HG03139 (cell line): ENCODE data around the gene ICA1.

Source experiments
- ATAC-seq: cut with Tn5 transposase; IDR thresholded peaks from one replicate; pipeline ENCODE4 v1.9.1; 2021; ENCODE audit not compliant: unreplicated experiment

ICA1 gene

DNA sequence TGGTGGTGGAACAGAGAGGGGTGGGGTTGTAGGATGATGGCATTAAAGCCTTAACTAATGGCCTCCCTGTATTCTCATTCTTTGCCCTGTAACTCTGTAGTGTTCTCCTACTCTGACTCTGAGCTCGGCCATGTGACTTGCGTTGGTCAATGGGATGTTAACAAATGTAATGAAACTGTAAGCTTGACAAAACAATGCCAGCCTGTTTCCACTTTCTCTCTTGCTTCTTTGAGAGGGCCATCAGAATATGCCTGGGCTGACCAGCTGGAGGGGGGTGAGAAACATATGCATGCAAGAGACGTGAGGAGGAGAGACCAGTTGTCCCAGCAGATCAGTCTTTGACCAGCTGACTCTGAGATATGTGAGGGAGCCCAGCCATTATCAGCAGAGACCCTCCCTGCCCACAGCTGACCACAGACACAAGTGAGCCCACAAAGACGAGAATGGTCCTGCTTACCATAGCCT is 100.6 kb downstream of the ICA1 start:
- ATAC-seq = no peak

DNA sequence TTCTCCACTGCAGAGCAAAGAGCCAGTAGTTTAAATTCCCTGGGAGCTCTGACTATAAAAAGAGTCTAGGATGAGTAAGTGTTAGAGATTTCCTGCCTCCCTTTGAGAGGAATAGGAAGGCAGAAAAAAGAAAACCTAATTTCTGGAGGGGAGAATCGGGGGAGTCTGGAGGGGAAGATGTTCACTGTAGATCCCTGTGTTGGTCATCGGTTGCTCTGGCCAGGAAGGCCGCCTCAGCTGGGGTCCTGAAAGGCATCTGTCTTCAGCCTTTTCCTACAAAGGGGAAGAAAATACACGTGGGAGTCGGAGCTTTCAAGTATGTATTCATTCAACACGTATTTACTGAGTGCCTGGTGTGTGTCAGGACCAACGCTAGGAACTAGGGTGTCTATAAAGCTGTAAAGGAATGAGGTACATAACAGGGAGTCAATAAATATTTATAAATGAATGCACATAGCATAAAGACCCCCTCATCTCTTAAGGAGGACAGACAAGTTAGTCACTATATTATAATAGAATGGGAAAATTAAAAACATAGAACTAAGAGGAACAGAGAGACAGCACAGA is 101.1 kb downstream of the ICA1 start:
- ATAC-seq = no peak

DNA sequence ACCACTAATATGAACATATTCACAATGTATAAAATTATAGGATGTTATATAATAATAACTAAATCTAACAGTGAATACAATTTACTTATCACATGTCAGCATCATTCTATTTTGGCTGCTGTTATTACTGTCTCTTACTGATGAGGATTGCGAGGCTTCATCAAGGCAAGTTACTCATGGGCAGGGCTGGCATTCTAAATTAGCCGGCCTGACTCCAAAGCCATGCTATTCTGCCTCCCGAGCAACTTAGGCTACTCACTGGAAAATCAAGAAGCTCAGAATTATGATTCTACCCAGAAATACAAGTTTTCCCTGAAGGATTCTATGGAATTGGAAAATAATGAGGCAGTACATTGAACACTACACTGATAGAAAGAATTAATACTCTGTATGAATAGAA is 101.7 kb downstream of the ICA1 start:
- no peak for ATAC-seq

DNA sequence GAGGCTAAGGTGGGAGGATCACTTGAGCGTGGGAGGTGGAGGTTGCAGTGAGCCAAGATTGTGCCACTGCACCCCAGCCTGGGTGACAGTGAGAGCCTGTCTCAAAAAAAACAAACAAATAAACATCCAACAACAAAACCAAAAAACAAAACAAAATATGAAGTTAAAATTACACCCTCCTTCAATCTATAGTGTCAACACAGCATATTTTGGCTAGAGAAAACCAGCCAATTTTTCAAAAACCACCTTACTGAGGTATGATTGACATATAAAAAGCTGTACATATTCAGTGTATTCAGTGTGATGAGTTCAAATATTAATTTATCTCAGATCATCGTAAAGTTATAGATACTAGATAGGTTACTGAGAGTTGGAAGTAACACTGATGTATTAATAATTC is 102.4 kb downstream of the ICA1 start:
- ATAC-seq = no peak

DNA sequence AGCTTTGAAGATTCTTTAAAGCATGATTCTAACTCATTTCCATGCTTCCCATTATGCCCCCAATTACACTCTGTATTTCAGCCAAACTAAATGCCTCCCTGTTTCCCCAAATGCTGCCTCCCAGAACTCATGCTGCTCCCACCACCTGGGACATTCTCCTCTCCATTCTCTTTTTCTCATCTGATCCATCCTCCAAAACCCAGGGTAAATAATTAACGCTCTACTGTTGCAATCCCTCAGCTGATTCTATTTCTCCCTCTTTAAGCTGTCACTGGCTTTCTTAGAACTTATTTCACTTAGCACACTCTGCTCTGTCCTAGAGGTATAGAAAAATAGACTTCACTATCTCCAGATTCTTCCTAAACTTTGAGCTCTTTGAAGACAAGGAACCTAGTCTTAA is 104.7 kb downstream of the ICA1 start:
- no peak for ATAC-seq

DNA sequence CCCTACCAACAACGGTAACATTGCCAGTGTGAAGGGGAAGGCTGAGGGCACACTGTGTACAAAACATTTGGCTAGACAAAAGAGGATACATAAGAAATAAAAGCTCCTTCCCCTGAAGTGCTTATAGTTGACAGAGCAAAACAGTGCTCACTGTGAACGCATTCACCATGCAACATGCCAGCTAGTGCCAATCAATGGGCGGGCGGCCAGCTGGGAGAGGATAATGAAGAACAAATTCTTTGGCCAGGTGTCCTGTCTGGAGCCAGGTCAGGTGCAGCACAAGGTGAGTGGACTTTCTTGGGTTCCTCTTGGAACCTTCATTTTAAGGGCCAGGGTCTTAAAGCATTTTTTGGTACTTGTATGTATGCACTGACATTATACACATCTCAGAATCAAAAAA is 106.1 kb downstream of the ICA1 start:
- no peak for ATAC-seq

DNA sequence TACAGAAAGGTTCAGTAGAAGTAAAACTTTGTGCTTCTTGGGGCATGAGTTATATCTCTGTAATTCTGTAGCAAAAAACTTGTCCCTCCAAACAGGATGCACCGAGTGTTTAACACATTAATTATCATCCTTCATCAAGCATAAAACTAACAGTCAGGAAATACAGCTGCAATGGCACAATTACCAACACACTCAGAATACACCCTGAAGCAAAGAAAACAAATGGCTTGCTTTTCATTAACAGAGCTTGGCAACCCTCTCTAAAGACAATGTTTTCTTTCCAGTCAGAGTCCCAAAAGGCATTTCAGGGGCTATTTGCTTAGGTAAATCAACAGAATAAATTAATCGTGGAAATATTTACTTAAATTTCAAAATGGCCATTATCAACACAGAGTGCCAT is 107.7 kb downstream of the ICA1 start:
- ATAC-seq = no peak

DNA sequence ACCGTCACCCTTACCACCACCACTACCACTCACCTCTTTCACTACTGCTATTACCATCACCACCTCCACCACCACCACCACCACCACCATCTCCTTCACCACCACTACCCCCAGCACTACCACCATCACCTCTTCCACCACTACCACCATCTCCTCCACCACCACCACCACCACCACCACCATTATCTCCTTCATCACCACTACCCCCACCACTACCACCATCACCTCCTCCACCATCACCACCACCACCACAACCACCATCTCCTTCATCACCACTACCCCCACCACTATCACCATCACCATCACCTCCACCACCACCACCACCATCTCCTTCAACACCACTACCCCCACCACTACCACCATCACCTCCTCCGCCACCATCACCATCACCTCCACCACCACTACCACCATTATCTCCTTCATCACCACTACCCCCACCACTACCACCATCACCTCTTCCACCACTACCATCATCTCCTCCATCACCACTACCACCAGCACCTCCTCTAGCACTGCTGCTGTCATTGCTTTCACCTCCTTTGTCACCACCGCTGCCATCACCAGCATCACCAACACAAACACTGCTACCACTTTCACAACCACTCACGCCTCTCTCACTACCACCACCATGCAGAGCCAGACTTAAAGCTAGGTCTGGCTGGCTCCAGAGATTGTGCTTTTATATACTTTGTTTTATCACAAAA is 109.3 kb downstream of the ICA1 start:
- no peak for ATAC-seq

DNA sequence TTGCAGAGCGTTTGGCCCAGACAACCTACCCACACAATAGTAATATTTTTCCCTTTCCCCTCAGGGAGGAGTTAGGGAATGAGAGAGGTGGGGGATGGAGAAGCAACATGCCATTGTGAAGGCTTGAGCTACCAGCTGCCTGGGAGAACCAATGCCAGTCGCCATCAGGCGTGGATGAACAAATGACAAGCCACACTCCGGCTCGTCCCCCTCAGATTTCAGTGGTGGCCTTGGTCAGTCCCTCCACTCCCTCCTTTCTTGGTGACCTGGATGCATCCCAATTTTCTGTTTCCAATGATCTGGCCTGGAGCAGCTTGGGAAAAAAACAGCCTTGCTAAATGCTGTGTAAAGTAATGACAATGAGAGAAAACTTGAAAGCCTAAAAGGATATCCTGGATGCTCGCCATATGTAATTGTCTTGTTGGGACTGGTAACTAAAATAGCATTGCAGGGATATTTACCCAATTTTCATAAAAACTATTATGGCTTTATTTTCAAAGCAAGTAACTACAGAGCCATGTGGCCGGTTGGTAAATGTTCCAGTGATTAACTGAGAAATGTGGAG is 110.7 kb downstream of the ICA1 start:
- ATAC-seq = no peak

DNA sequence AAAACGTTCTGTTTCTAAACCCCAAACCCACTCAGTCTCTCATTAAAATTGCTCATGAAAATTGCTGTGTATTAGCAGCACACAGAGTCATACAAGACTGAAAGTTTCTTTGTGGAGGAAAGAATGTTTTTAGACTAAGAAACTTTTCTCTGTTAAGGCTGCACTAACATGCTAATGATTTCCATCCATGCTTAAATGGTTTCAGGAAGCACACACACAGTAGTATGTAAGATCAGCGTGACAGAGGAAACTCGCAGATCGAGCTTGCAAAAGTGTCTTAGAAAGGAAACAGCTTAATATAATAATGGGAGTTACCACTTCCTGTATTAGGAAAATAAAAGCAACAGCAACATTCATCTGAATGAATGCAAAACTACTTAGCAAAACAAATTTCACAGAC is 112.7 kb downstream of the ICA1 start:
- ATAC-seq = no peak

DNA sequence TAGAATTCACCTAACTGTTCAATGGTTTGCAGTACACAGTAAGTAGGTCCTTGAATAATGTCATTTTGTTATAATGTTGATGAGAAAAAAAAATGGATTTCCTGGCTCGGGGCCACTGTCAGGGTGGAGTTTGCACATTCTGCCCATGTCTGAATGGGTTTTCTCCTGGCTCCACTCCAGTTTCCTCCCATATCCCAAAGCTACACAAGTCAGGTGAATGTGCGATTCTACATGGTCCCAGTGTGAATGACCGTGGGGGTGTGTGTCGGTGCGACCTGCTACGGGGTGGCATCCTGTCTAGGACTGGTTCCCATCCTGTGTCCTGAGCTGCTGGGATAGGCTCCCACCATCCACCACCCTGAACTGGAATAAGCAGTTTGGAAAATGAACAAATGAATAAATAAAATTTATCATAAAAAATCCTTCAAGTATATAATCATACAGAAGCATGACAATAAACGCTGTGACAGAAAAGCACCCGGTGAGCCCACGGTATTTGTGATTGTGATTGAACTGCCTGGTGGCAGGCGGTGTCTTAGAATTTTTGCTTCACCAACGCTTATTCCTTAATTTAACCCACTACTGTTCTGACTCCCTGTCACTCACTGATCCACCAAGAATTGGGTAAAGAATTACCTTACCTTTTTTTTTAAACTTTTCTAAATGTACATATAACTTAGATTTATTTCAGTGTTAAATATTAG is 114.1 kb downstream of the ICA1 start:
- ATAC-seq = no peak

DNA sequence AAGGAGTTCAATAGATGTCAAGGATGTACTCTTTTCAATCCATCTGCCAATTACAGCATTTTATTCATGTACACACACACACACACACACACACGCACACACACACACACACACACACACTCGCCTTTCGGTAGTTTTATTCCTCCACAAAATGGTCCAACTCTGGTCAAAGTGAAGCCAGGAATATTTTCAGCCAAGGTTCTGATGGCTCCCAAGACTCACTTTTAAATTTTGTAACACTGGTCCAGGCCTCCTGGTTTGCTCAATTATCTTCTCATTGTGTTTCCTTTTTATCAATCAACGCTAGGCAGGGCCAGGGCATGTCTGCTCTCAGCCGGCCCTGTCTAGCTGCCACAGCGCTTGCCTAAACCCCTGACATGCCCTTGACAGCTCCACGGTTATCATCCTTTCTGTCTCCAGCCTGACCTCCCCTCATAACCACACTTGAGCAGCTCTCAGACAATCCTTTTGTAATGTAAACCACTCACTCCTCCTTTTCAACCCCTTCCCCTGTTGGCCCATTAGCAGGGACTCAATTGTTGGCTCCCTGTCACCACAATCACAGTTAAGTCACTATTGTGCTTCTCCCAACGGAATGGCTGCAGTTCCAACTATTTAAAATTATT is 115.1 kb downstream of the ICA1 start:
- ATAC-seq = no peak

DNA sequence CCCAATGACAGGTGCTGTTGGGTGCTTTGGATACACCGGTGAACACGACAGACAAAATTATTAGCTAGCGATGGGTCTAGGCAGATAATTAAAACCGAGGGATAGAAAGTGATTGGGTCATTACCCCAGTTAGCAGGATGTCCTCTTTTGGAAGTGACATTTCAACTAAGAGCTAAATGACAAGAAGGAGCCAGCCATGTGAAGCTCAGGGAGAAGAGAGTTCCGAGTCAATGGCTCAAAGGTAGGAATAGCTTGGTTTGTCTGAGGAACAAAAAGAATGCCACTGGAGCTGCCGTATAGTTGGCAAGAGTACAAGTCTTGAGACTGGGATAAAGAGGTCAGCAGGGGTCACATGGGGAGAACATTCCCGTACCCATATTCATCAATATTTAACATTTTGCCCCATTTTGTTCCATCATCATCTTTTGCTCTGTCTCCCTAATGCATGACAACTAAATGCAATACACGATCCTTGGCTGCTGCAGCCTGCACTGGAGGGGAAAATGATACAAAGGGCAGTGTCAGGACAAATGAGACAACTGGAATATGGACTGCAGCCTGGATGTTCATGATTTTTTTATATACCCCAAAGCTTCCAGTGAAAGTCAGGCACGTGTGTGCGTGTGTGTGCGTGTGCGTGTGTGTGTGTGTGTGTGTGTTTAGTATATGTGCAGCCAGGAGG is 115.7 kb downstream of the ICA1 start:
- no peak for ATAC-seq

DNA sequence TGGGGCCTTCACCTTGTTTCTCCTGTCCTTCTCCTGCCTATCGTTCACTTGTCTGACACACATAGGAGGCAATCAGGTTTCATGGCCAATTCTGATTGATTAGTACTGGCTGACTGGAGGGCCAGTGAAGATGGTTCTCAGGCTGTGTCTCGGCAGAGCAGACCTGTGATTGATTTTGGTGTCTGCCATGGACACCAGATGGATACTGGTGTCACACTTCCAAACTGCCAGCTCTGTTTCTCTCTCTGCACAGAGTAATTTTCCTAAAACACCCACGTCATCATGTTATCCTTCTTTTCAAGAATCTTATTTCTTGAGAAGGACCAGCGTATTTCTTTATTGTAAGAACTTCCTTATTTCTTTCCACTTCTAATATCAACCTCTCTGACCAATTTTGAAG is 117.1 kb downstream of the ICA1 start:
- ATAC-seq = no peak

DNA sequence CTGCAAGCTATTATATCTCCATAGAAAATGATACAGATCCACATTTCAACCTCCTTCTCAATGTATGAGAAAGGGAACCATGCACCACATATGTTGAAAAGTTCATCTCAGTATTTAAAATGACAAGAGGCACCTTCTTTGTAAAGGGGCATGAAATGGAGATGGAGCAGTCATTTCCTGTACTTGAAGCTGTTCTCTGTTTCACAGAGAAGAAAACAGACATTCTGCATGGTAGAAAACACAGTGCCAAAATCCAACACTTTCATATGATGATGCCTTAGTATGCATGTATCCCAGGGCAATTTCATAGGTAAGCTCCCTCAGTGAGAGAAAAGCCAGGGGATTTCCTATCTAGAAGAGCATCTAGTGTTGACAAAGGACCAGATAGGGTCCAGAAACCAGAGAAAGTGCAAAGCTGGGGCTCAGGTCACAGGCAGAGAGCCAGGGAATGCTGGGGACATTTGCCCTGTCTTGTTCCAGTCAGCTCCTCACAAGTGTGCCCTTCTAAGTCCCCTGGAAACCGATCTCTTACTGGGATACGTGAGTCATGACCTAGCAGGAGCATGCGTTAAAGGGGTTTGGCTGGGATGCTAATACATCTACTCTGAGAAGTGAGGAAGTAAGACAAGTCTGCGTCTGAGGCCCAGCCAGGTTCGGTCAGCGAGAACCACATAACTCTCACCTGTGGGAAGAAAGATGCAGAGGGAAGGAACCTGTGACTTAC is 118.7 kb downstream of the ICA1 start:
- no peak for ATAC-seq

DNA sequence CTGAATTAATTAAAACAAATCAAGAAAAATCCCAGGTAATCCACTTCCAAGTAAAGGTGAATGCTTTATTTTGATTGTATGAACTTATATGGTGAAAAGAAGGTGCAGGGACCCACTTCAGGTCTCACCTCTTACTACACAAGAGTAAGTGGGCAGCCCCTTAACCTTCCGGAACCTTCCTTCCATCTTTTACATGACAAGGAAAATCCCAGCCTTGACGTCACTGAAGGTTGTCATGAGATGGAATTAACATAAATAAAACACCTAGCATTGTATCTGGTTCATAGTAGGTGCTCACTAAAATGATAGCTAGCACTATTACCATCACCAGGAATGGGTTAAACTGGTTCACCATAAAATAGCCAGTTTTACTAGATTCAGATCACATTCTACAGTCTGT is 119.5 kb downstream of the ICA1 start:
- ATAC-seq = no peak

DNA sequence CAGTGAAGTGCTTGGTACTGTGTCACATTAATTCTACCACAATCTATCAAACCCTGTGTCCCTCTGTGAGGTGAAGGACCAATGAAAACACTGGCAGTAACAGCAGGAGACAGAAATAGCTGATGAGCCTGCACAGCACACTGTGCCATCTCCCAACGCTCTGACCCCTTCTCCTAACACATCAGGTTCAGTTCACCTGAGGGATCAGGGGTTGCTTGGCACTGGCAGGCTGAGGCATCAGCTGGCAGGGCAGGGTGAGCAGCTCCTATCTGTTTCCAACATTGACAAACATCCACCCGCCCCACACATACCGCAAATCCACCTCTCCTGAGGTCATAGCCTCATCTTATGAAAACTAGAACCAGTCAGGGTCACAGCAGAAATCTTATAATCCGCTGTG is 120.9 kb downstream of the ICA1 start:
- ATAC-seq = no peak

DNA sequence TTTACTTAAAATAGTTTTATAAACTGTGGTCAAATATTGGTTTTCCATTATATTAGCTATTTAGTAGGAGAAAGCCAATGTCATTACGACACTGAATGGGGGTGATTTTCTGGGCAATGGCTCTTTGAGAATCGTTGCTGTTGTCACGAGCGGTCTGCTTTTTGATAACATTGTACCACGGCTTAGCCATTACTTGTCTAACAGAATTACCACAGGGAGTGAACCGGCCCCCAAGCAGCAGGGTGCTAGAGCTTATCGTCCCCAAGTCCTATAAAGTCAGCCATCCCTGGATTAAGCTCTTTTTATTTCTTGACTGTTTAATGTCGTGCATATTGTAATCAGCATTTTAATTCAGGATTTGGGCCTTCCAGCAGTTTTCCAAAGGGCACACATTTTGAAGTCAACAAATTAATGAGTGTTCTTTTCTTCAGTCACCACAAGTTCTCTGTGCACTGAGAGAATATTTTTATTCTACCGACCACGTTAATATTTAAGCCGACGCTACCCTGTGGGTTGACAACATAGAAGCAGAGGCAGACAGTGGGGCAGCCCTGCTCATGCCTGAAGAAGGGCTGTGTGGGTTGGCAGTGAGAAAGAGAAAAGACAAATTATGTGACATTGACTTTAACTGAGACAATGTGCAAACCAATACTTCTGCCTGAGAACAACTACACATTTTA is 125.8 kb downstream of the ICA1 start:
- no peak for ATAC-seq

DNA sequence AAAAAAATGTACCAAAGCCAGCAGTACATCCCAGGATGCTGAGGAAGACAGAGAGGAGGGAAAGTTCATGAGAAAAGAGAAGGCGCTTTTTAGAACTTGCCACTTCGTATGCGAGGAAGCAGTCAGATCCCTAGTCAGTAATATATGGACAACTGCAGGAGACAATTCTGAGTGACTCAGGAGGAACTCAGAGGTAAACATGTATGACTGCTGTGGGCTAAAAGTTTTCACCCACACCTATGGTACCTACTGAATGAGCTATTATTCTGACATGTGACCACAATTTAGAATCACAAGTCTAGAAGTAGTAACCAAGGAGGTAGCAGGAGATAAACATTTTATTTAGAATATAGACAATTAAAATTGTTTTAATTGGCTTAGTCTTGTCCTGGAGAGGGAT is 126.5 kb downstream of the ICA1 start:
- ATAC-seq = no peak
